ENCODE measurements around the gene NINJ1.

Gene NINJ1

DNA sequence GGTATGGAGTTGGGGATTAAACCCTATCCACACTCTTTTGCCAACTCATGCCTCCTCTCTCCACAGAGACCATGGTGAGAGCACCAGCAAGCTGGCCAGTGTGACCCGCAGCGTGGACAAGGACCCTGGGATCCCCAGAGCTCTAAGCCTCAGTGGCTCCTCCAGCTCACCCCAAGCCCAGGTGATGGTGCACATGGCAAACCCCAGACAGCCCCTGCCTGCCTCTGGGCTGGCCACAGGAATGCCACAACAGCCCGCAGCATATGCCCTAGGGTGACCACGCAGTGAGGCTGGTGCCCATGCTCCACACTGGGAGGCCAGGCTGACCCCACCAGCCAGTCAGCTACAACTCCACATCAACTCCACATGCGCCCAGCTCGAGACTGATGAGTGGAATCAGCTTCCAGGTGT is 49.6 kb downstream of the NINJ1 start:
- H3K4me3 ChIP-seq (ENCODE audit: low read depth, low read length), result no peak overlapping the region
- TF ChIP-seq, protein P1, sequence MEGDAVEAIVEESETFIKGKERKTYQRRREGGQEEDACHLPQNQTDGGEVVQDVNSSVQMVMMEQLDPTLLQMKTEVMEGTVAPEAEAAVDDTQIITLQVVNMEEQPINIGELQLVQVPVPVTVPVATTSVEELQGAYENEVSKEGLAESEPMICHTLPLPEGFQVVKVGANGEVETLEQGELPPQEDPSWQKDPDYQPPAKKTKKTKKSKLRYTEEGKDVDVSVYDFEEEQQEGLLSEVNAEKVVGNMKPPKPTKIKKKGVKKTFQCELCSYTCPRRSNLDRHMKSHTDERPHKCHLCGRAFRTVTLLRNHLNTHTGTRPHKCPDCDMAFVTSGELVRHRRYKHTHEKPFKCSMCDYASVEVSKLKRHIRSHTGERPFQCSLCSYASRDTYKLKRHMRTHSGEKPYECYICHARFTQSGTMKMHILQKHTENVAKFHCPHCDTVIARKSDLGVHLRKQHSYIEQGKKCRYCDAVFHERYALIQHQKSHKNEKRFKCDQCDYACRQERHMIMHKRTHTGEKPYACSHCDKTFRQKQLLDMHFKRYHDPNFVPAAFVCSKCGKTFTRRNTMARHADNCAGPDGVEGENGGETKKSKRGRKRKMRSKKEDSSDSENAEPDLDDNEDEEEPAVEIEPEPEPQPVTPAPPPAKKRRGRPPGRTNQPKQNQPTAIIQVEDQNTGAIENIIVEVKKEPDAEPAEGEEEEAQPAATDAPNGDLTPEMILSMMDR (IDR thresholded peaks at IDR 0.05), result no peak

DNA sequence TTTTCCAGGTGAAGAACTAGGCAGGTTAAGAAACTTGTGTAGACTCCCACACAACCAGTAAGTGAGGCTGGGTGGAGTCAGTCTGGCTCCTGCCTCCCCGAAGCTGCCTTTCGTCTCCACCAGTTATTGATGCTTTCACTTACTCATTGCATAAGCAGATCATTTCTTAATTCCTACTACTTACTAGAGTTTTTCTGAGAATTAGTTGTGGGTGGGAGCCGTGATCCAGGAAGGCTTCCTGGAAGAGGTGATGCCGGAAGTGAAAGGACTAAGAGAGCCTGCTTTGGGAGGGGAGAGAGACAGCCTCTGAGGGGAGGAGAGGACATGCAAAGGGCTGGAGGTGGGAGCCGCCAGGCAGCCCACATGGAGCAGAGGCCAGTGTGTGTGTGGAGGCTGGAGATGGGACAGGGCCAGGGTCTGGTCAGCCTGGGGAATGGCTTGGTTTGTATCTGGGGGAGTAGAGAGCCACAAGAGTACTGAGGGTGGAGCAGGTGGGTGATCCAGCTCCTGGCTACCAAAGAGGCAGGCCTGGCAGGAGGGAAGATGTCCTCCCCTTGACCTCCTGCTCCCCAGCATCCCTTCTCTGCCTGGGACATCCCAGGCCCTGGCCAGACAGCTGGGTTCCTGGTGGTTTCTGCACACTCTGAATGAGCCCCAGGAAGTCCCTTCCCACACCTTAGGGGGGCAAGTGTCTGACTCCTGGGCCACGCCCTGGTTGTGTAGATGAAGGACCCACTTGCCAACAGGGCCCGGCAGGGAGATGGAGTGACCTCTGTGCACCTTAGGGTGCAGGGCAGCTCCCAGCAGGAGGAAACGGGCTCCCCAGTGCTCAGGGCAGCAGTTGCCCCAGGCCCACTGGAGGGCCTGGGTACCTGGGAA is 50.2 kb downstream of the NINJ1 start:
- no peaks in the 10 kb centered on the region for H3K27me3 ChIP-seq (ENCODE audit: control insufficient read depth, insufficient read depth, low read length)
- no peak overlapping the region for H3K9ac ChIP-seq
- no peaks in the 10 kb centered on the region for H3K9me3 ChIP-seq (ENCODE audit: control insufficient read depth, low read length)
- H3K79me2 ChIP-seq, result no peaks in the 10 kb centered on the region
- no peak overlapping the region for H3K4me2 ChIP-seq (ENCODE audit: low read length)
- no peak overlapping the region for H3K4me3 ChIP-seq (ENCODE audit: low read depth, low read length)
- H2AFZ ChIP-seq, result no peak overlapping the region
- TF ChIP-seq, protein P1 (IDR thresholded peaks at IDR 0.05), result no peak
- no peaks in the 10 kb centered on the region for H3K36me3 ChIP-seq (ENCODE audit: control insufficient read depth, insufficient read depth, low read length)
- H3K27ac ChIP-seq, result no peak overlapping the region
- H3K4me1 ChIP-seq, result no peaks in the 10 kb centered on the region

More for the DNA sequence above, 49.6 kb downstream of the NINJ1 start:
- no peak overlapping the region for H3K4me2 ChIP-seq (ENCODE audit: low read length)
- H3K9ac ChIP-seq, result no peak overlapping the region
- no peak overlapping the region for H2AFZ ChIP-seq
- no peaks in the 10 kb centered on the region for H3K27me3 ChIP-seq (ENCODE audit: control insufficient read depth, insufficient read depth, low read length)
- H3K27ac ChIP-seq, result no peak overlapping the region
- H3K9me3 ChIP-seq (ENCODE audit: control insufficient read depth, low read length), result no peaks in the 10 kb centered on the region
- no peaks in the 10 kb centered on the region for H3K4me1 ChIP-seq
- no peaks in the 10 kb centered on the region for H3K36me3 ChIP-seq (ENCODE audit: control insufficient read depth, insufficient read depth, low read length)
- no peaks in the 10 kb centered on the region for H3K79me2 ChIP-seq

DNA sequence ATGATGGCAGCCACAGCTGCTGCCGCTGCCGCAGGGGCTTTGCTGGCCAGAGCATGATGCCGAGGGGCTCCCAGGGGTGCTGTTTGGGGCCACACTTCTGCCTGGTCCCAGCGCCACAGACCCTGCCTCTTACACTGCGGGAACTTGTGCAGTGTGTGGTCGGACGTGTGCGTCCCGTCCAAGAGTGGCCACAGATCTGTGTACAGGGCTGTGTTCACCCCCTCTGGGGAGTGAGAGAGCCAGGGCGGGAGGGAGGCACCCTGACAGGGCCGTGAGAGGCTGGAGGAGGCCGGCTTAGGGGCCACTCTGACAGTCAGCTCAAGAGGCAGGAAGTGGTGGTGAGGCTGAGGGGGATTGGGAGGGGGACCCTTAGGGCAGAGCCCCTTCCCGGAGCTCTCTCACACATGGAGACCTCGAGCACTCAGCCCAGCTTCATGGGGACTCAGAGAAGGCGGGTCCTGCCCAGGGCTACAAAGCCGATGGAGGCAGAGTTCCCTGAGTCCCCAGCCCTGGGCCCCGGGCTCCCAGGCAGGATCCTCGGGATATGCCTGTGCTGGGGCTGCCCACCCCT is 51.1 kb downstream of the NINJ1 start:
- no peaks in the 10 kb centered on the region for H3K4me1 ChIP-seq
- no peak overlapping the region for H3K9ac ChIP-seq
- no peak overlapping the region for H2AFZ ChIP-seq
- TF ChIP-seq, protein P1 (IDR thresholded peaks at IDR 0.05), result no peak
- H3K4me2 ChIP-seq (ENCODE audit: low read length), result no peak overlapping the region
- no peaks in the 10 kb centered on the region for H3K36me3 ChIP-seq (ENCODE audit: control insufficient read depth, insufficient read depth, low read length)
- no peak overlapping the region for H3K27ac ChIP-seq
- no peaks in the 10 kb centered on the region for H3K79me2 ChIP-seq
- H3K4me3 ChIP-seq (ENCODE audit: low read depth, low read length), result no peak overlapping the region
- H3K27me3 ChIP-seq (ENCODE audit: control insufficient read depth, insufficient read depth, low read length), result no peaks in the 10 kb centered on the region
- no peaks in the 10 kb centered on the region for H3K9me3 ChIP-seq (ENCODE audit: control insufficient read depth, low read length)

DNA sequence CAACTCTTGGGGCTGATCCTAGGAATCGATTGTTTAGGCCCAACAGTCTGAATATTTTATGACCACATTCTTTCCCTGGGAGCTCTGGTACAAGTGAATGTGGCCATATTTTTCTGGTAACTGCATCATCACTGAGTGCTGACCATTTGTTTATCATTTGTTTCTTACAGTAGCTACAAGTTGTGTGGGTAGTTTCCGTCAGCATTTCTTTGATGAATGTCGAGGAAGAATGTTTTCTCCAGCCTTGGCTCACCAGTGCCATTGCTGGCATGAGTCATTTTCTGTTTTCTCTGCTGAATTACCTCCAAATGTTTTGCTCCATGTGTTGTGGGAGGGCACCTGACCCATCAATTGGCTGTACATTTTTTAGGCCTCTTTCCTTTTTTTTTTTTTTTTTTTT is 52.1 kb downstream of the NINJ1 start:
- Histone ChIP-seq H3K79me2 (no peaks in the 10 kb centered on the region), H3K27me3 (ENCODE audit: control insufficient read depth, insufficient read depth, low read length) (no peaks in the 10 kb centered on the region), H3K4me1 (no peaks in the 10 kb centered on the region), H3K36me3 (ENCODE audit: control insufficient read depth, insufficient read depth, low read length) (no peaks in the 10 kb centered on the region), H3K4me2 (ENCODE audit: low read length) (no peak overlapping the region), H3K4me3 (ENCODE audit: low read depth, low read length) (no peak overlapping the region), H3K9me3 (ENCODE audit: control insufficient read depth, low read length) (no peaks in the 10 kb centered on the region), H3K9ac (no peak overlapping the region), H2AFZ (no peak overlapping the region), H3K27ac (no peak overlapping the region)
- TF ChIP-seq, protein P1 (IDR thresholded peaks at IDR 0.05), result no peak
